ENCODE results near the gene DTNBP1. TPM values are rescaled to one million over a fixed set of nuclear protein-coding genes. Genes with fewer than 3 reads are reported as not detected.

DTNBP1 gene
- total and polyA plus RNA-seq, 2 of the 13 experiments (the other 11 are each of a cell fraction or from before 2014, with no cell fraction given) = 6.6 to 19.1 TPM

DNA sequence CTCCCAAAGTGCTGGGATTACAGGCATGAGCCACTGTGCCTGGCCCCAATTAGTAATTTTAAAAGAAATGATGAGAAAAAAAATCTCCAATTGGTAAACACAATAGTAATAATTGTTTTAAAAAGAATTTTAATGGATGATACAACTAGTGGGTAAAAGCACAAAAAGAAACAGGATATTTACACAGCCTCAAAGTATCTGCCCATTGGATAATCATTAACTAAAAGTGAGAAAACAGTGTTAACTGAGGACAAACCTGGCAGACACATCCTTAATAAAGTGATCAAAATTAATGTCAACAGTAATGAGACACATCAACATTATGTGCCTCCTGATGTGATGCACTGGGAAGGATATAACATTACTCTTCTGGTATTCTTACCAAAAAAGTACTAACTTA is 24.5 kb downstream of the DTNBP1 start:
- in situ Hi-C loops (cut with HindIII; ENCODE audit: extremely low pct_ligation_motif_present, low pct_unique_long_range_greater_than_20kb) (no loop called here), intact Hi-C loops (cut with micrococcal nuclease; ENCODE audit: unreplicated experiment) (no loop called here)
- FAIRE-seq (no peak), ATAC-seq (peak; percentile 73), DNase-seq (ENCODE audit: low spot score) (peak; percentile 33)
- H3K27ac ChIP-seq (ENCODE audit: extremely low read length, insufficient read depth, low read length) = no peak overlapping the region
- no peaks in the 10 kb centered on the region for H4K20me1 ChIP-seq (ENCODE audit: insufficient read depth, low read length)
- H3K9ac ChIP-seq (ENCODE audit: insufficient read depth, low read depth, low read length) = no peak overlapping the region
- CTCF ChIA-PET (ENCODE audit: low intra/inter-chr PET ratio, low total read pairs) = no interaction called here
- no peaks in the 10 kb centered on the region for H3K36me3 ChIP-seq (replicated peaks in 1 of 2; ENCODE audit: control insufficient read depth in 1 of 2, insufficient read depth in 2 of 2, low read length in 2 of 2)
- H3K4me1 ChIP-seq (ENCODE audit: insufficient read depth, low read length) = peaks cover 17% of the 10 kb centered on the region
- no peak overlapping the region for H3K4me3 ChIP-seq (replicated peaks in 1 of 3; ENCODE audit: insufficient read depth in 1 of 3, low read depth in 2 of 3, low read length in 3 of 3)
- 0 out of 2 replicates have a peak overlapping the region, but pooled peaks have one; percentile 4 for H3K4me2 ChIP-seq (ENCODE audit: low read depth, low read length)
- no TSS peak for BruUV-seq (replicated peaks)
- H3K79me2 ChIP-seq (ENCODE audit: insufficient read depth, low read length) = no peaks in the 10 kb centered on the region
- H3K9me3 ChIP-seq (ENCODE audit: low read length) = peaks cover 7% of the 10 kb centered on the region; the same call in 1 of the 2 replicates
- H3K27me3 ChIP-seq (ENCODE audit: control insufficient read depth in 1 of 2, insufficient read depth in 2 of 2, low read length in 2 of 2) = no peaks in the 10 kb centered on the region
- POLR2A ChIA-PET = no interaction called here
- no peak overlapping the region for H2AFZ ChIP-seq (ENCODE audit: low read length)
- TF ChIP-seq RXRB (CRISPR knock-in tag; IDR thresholded peaks at IDR 0.05; ENCODE audit: borderline replicate concordance) = peak; percentile 75
- TF ChIP-seq SNAI1 (CRISPR knock-in tag; IDR thresholded peaks at IDR 0.05; ENCODE audit: borderline replicate concordance) = no peak
- TF ChIP-seq, protein P1, sequence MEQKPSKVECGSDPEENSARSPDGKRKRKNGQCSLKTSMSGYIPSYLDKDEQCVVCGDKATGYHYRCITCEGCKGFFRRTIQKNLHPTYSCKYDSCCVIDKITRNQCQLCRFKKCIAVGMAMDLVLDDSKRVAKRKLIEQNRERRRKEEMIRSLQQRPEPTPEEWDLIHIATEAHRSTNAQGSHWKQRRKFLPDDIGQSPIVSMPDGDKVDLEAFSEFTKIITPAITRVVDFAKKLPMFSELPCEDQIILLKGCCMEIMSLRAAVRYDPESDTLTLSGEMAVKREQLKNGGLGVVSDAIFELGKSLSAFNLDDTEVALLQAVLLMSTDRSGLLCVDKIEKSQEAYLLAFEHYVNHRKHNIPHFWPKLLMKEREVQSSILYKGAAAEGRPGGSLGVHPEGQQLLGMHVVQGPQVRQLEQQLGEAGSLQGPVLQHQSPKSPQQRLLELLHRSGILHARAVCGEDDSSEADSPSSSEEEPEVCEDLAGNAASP (CRISPR knock-in tag; IDR thresholded peaks at IDR 0.05; ENCODE audit: borderline replicate concordance) = peak; percentile 90; the same call in 1 of the 2 replicates
- 0 out of 2 replicates have a peak, but pooled peaks have one; percentile 6 for TF ChIP-seq POGZ (CRISPR knock-in tag; IDR thresholded peaks at IDR 0.05)
- peak; percentile 72; the same call in 1 of the 2 replicates for TF ChIP-seq FOXA3 (CRISPR knock-in tag; IDR thresholded peaks at IDR 0.05)
- TF ChIP-seq, protein P2, sequence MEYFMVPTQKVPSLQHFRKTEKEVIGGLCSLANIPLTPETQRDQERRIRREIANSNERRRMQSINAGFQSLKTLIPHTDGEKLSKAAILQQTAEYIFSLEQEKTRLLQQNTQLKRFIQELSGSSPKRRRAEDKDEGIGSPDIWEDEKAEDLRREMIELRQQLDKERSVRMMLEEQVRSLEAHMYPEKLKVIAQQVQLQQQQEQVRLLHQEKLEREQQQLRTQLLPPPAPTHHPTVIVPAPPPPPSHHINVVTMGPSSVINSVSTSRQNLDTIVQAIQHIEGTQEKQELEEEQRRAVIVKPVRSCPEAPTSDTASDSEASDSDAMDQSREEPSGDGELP (IDR thresholded peaks at IDR 0.05; ENCODE audit: borderline replicate concordance, low read depth) = no peak
- TF ChIP-seq GATAD2A (CRISPR knock-in tag; IDR thresholded peaks at IDR 0.05) = no peak
- no peak for TF ChIP-seq ONECUT2 (CRISPR knock-in tag; IDR thresholded peaks at IDR 0.05)
- peak; percentile 87 for TF ChIP-seq HNF1A (IDR thresholded peaks at IDR 0.05; ENCODE audit: low read depth)
- peak; percentile 76; the same call in 1 of the 2 replicates for TF ChIP-seq HNF1A (CRISPR knock-in tag; IDR thresholded peaks at IDR 0.05; ENCODE audit: borderline replicate concordance)
- 0 out of 2 replicates have a peak, but pooled peaks have one; percentile 44 for TF ChIP-seq ZNF501 (CRISPR knock-in tag; IDR thresholded peaks at IDR 0.05)
- TF ChIP-seq SKI (IDR thresholded peaks at IDR 0.05; ENCODE audit: partially characterized antibody) = no peak
- no peak for TF ChIP-seq FOXA1 (IDR thresholded peaks at IDR 0.05)
- 0 out of 2 replicates have a peak, but pooled peaks have one; percentile 50 for TF ChIP-seq FOXA1 (CRISPR knock-in tag; IDR thresholded peaks at IDR 0.05)
- no peak for TF ChIP-seq BORCS8-MEF2B (CRISPR knock-in tag; IDR thresholded peaks at IDR 0.05)
- 0 out of 2 replicates have a peak, but pooled peaks have one; percentile 17 for TF ChIP-seq MIXL1 (CRISPR knock-in tag; IDR thresholded peaks at IDR 0.05)
- TF ChIP-seq ZNF878 (CRISPR knock-in tag; IDR thresholded peaks at IDR 0.05) = peak; percentile 36; the same call in 1 of the 2 replicates
- TF ChIP-seq ARID3A (IDR thresholded peaks at IDR 0.05; ENCODE audit: low read depth, low read length) = peak; percentile 40; the same call in 1 of the 2 replicates

All from HepG2 (cell line).